GM18520 (cell line): ENCODE data around the gene DOCK1.
"Not testable (repeated sequence)": the region's sequence is repeated elsewhere in the genome, so short reads cannot be mapped to it uniquely, and the experiment has no call there.

Source experiments
- ATAC-seq: cut with Tn5 transposase; IDR thresholded peaks from one replicate; pipeline ENCODE4 v1.9.1; 2021; ENCODE audit not compliant: unreplicated experiment

Gene DOCK1

GRCh38 chr10:126904818-126905701 lies at the start of gene DOCK1:
Gene DOCK1 (plus strand): TSS chr10:126905428. CDS start chr10:126905518, 90 bp downstream.
- no peak for ATAC-seq

- ATAC-seq = no peak
Observed at GRCh38 chr10:126857178-126857806, 47.9 kb upstream of the DOCK1 start.

- ATAC-seq = no peak
Observed at GRCh38 chr10:126867567-126868365, 37.5 kb upstream of the DOCK1 start.

- ATAC-seq = no peak
Observed at GRCh38 chr10:126868371-126868770, 36.9 kb upstream of the DOCK1 start.

GRCh38 chr10:126872135-126872534 lies 33.1 kb upstream of the DOCK1 start:
- ATAC-seq = no peak

- ATAC-seq = no peak
Observed at GRCh38 chr10:126872768-126873167, 32.5 kb upstream of the DOCK1 start.

GRCh38 chr10:126876456-126876855 lies 28.8 kb upstream of the DOCK1 start:
- no peak for ATAC-seq

- no peak for ATAC-seq
Observed at GRCh38 chr10:126877390-126877789, 27.8 kb upstream of the DOCK1 start.

GRCh38 chr10:126878594-126878993 lies 26.6 kb upstream of the DOCK1 start:
- ATAC-seq = no peak

GRCh38 chr10:126880926-126881325 lies 24.3 kb upstream of the DOCK1 start:
- ATAC-seq = no peak

GRCh38 chr10:126882055-126882454 lies 23.2 kb upstream of the DOCK1 start:
- not testable (repeated sequence) for ATAC-seq

- ATAC-seq = not testable (repeated sequence)
Observed at GRCh38 chr10:126888436-126888835, 16.8 kb upstream of the DOCK1 start.

- ATAC-seq = no peak
Observed at GRCh38 chr10:126889421-126889820, 15.8 kb upstream of the DOCK1 start.

GRCh38 chr10:126890797-126891196 lies 14.4 kb upstream of the DOCK1 start:
- not testable (repeated sequence) for ATAC-seq

- ATAC-seq = no peak
Observed at GRCh38 chr10:126892226-126893175, 12.7 kb upstream of the DOCK1 start.

- ATAC-seq = no peak
Observed at GRCh38 chr10:126893206-126893605, 12.0 kb upstream of the DOCK1 start.

GRCh38 chr10:126893841-126894240 lies 11.4 kb upstream of the DOCK1 start:
- no peak for ATAC-seq

- no peak for ATAC-seq
Observed at GRCh38 chr10:126895214-126895781, 9.9 kb upstream of the DOCK1 start.

- no peak for ATAC-seq
Observed at GRCh38 chr10:126898460-126898859, 6.8 kb upstream of the DOCK1 start.

GRCh38 chr10:126899529-126899928 lies 5.7 kb upstream of the DOCK1 start:
- ATAC-seq = not testable (repeated sequence)
